Measurements from ENCODE around the gene HPCAL1.

HPCAL1 gene

GRCh38 chr2:10325278-10326145 lies 22.8 kb downstream of the HPCAL1 start:
- DNase-seq: no peak

GRCh38 chr2:10326151-10326616 lies 23.5 kb downstream of the HPCAL1 start:
- peak; percentile 72 for DNase-seq

GRCh38 chr2:10326707-10327594 lies 24.2 kb downstream of the HPCAL1 start:
- DNase-seq: peak; percentile 96

- no peak for DNase-seq
These were observed 25.4 kb downstream of the HPCAL1 start for GRCh38 chr2:10327896-10328669.

- no peak for DNase-seq
These were observed 26.2 kb downstream of the HPCAL1 start for GRCh38 chr2:10328670-10329579.

- no peak for DNase-seq
These were observed 26.8 kb downstream of the HPCAL1 start for GRCh38 chr2:10329580-10329879.

- no peak for DNase-seq
These were observed 27.4 kb downstream of the HPCAL1 start for GRCh38 chr2:10329880-10330699.

- no peak for DNase-seq
These were observed 28.0 kb downstream of the HPCAL1 start for GRCh38 chr2:10330700-10331026.

- DNase-seq: peak; percentile 34
These were observed 28.5 kb downstream of the HPCAL1 start for GRCh38 chr2:10331027-10331701.

GRCh38 chr2:10331702-10332401 lies 29.1 kb downstream of the HPCAL1 start:
- DNase-seq: no peak

- no peak for DNase-seq
These were observed 29.9 kb downstream of the HPCAL1 start for GRCh38 chr2:10332402-10333246.

- no peak for DNase-seq
These were observed 30.5 kb downstream of the HPCAL1 start for GRCh38 chr2:10333247-10333613.

GRCh38 chr2:10333966-10334365 lies 31.3 kb downstream of the HPCAL1 start:
- no peak for DNase-seq

GRCh38 chr2:10335046-10335840 lies 32.5 kb downstream of the HPCAL1 start:
- DNase-seq: no peak

- DNase-seq: no peak
These were observed 33.6 kb downstream of the HPCAL1 start for GRCh38 chr2:10336283-10336682.

- DNase-seq: no peak
These were observed 35.0 kb downstream of the HPCAL1 start for GRCh38 chr2:10337449-10338269.

Data from NCI-H446 treated with DMSO at 0.1 percent for 48 hours (cell line).